GM13977 (cell line): ENCODE results near the gene SULT6B1.

Experiments used
- DNase-seq: peaks from one replicate; pipeline ENCODE4 v3.0.0; 2012; ENCODE audit warnings: low spot score
- in situ Hi-C: fragments of 300-500 bp; cut with MboI; formaldehyde crosslinking; loops from one replicate; pipeline ENCODE4 v1.12.0; 2022; ENCODE audit warnings: low sequenced_read_pairs, low pct_unique_long_range_greater_than_20kb, mixed read lengths, inconsistent platforms; ENCODE audit not compliant: unreplicated experiment
- TF ChIP-seq, protein P1 (sequence below): IDR thresholded peaks from 2 replicates; pipeline ENCODE4 v1.5.1; 2012; ENCODE audit warnings: mild to moderate bottlenecking, control low read depth; ENCODE audit not compliant: insufficient read depth; ENCODE audit errors: extremely low read depth, missing control alignments

The SULT6B1 gene

DNA sequence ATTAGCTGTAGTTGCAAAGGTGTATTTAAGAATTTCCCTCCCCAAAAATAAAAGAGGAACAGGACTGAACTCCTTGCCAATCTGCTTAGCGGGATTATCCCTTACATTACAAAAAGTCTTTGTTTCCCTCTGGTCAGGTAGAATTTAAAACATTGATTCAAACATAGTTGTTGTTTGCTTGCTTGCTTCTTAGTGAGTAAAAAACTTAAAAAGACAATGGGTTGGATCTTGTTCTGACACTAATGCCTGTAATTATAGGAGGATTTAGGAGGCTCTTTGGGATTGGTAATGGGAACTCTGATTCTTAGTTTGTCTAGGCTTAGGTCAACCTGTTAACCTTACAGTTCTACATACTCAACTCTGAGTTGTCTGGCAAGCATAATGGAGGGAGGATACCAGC is 4.1 kb upstream of the SULT6B1 start:
- no peak for DNase-seq
- TF ChIP-seq, protein P1, sequence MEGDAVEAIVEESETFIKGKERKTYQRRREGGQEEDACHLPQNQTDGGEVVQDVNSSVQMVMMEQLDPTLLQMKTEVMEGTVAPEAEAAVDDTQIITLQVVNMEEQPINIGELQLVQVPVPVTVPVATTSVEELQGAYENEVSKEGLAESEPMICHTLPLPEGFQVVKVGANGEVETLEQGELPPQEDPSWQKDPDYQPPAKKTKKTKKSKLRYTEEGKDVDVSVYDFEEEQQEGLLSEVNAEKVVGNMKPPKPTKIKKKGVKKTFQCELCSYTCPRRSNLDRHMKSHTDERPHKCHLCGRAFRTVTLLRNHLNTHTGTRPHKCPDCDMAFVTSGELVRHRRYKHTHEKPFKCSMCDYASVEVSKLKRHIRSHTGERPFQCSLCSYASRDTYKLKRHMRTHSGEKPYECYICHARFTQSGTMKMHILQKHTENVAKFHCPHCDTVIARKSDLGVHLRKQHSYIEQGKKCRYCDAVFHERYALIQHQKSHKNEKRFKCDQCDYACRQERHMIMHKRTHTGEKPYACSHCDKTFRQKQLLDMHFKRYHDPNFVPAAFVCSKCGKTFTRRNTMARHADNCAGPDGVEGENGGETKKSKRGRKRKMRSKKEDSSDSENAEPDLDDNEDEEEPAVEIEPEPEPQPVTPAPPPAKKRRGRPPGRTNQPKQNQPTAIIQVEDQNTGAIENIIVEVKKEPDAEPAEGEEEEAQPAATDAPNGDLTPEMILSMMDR = no peak
- in situ Hi-C loops = no loop called here

DNA sequence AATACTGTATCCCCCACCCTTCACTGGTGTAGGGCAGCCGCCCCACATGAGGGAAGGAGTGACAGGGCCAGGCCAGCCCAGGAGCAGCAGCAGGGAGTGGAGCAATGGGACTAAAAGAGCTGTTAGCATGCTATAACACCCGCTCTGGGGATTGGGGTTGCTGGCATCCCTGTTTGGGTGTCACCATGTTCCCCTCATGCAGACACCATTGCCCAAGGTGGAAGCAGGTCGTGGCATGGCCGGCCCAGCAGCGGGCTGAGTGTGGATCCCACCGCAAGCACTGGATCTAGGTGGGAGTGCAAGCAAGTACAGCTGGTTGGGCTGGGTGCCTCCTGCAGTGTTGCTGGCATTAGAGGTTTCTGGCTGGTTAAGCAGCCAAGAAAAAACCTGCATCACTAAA is 3.3 kb upstream of the SULT6B1 start:
- in situ Hi-C loops = no loop called here
- no peak for DNase-seq
- TF ChIP-seq, protein P1 = no peak

- TF ChIP-seq, protein P1 = no peak
- in situ Hi-C loops = no loop called here
- DNase-seq = no peak
Measured at GRCh38 chr2:37191253-37191652, 2.8 kb upstream of the SULT6B1 start.

- no peak for DNase-seq
- in situ Hi-C loops = no loop called here
- TF ChIP-seq, protein P1 = no peak
Measured at GRCh38 chr2:37190290-37190689, 1.8 kb upstream of the SULT6B1 start.

DNA sequence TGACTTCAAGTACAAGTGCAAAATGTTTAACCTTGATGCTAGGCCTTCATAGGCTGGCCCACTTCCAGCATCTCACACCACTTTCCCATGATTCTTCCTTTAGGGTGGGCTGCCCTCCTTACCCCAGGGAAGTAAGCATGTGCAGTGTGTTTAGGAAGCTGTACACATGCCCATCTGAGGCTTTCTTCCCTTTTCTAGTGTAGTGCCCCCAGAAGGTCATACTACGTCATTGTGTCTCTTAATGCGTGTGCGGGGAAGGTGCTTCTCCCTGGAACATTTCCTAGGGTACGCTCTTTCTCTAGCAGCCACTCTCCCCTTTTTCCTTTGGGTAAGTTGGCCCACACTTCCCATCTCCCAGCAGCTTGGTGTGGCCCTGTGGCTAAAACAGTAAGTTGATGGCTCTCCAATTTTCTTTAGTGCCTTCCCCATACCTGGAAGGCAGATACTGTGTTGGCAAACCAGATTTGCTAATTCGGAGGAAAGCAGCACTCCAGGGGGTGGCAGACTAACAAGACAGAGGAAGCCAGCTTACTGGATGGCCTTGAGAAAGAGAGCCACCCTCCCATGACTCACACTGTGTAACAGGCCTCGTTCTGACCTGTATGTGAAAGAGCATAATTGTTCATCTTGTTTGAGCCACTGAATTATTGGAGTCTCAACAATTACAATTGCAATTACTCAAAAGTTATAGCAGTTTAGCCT is 1.1 kb upstream of the SULT6B1 start:
- TF ChIP-seq, protein P1 = no peak
- in situ Hi-C loops = no loop called here
- DNase-seq = no peak

DNA sequence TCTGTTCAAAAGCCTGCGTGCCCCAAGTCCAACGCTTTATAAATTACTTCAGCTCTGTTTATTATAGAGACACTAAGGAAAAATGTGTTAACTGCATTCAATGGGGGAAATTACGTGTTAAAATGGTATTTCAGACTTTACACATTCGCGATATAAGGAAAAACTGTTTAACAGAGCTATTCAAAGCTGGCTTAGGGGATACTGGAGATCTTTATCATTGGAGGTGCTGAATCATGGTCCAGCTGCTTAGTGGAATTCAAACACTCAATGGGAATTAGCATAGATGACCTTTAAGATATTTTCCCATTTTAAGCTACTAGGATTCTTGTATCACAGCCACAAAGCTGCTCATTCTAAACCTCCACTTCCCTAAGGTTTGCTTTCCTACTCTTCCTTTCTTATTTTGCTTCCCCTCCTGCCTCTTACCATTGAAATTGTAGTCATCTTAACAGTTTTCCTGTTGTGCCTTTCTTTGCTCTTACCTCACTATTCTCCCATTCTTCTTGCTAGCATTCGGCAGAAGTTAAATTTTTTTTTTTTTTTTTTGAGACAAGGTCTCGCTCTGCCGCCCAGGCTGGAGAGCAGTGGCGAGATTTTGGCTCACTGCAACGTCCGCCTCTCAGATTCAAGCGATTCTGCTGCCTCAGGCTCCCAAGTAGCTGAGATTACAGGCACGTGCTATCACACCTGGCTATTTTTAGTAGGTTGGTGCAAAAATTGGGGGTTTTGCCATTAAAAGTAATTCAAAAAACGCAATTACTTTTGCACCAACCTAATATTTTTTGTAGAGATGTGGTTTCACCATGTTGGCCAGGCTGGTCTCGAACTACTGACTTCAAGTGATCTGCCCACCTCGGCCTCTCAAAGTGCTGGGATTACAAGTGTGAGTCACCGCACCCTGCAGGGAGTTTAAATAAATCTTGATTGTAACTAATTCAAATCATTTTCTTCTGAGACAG is 6.5 kb downstream of the SULT6B1 start:
- TF ChIP-seq, protein P1 = no peak
- in situ Hi-C loops = no loop called here
- DNase-seq = no peak
